IPS-15b (cell line): ENCODE results near the gene DTNB.

Experiments used
- H3K27me3 ChIP-seq: one replicate; pipeline ENCODE4 v1.6.1; 2013; ENCODE audit warnings: low read length; ENCODE audit not compliant: control insufficient read depth, insufficient read depth
- H3K36me3 ChIP-seq: one replicate; pipeline ENCODE4 v1.6.1; 2013; ENCODE audit warnings: low read length; ENCODE audit not compliant: control insufficient read depth, insufficient read depth
- H3K4me1 ChIP-seq: one replicate; pipeline ENCODE4 v1.6.1; 2013; ENCODE audit warnings: mild to moderate bottlenecking, low read length; ENCODE audit not compliant: control insufficient read depth, insufficient read depth
- H3K4me3 ChIP-seq: one replicate; pipeline ENCODE4 v1.5.1; 2013; ENCODE audit warnings: low read depth, low read length
- H3K9ac ChIP-seq: one replicate; pipeline ENCODE4 v1.6.1; 2013; ENCODE audit warnings: low read depth, mild to moderate bottlenecking, low read length
- H3K9me3 ChIP-seq: one replicate; pipeline ENCODE4 v1.6.1; 2013; ENCODE audit warnings: mild to moderate bottlenecking, low read length; ENCODE audit not compliant: control insufficient read depth, insufficient read depth

Gene DTNB

GRCh38 chr2:25512707-25513106 is 160.7 kb downstream of the DTNB start:
- Histone ChIP-seq H3K9me3 (no peaks in the 10 kb centered on the region), H3K4me3 (no peak overlapping the region), H3K36me3 (no peaks in the 10 kb centered on the region), H3K9ac (no peak overlapping the region), H3K27me3 (no peaks in the 10 kb centered on the region), H3K4me1 (no peaks in the 10 kb centered on the region)

- Histone ChIP-seq H3K36me3 (no peaks in the 10 kb centered on the region), H3K9me3 (no peaks in the 10 kb centered on the region), H3K9ac (no peak overlapping the region), H3K4me3 (no peak overlapping the region), H3K27me3 (no peaks in the 10 kb centered on the region), H3K4me1 (no peaks in the 10 kb centered on the region)
These were observed 167.2 kb downstream of the DTNB start for GRCh38 chr2:25506226-25506625.

- Histone ChIP-seq H3K9me3 (no peaks in the 10 kb centered on the region), H3K4me1 (no peaks in the 10 kb centered on the region), H3K4me3 (no peak overlapping the region), H3K9ac (no peak overlapping the region), H3K36me3 (no peaks in the 10 kb centered on the region), H3K27me3 (no peaks in the 10 kb centered on the region)
These were observed 167.8 kb downstream of the DTNB start for GRCh38 chr2:25505622-25506021.

- Histone ChIP-seq H3K36me3 (no peaks in the 10 kb centered on the region), H3K4me1 (no peaks in the 10 kb centered on the region), H3K9ac (no peak overlapping the region), H3K9me3 (no peaks in the 10 kb centered on the region), H3K4me3 (no peak overlapping the region), H3K27me3 (no peaks in the 10 kb centered on the region)
These were observed 168.2 kb downstream of the DTNB start for GRCh38 chr2:25505182-25505581.

GRCh38 chr2:25504266-25504665 is 169.1 kb downstream of the DTNB start:
- no peaks in the 10 kb centered on the region for H3K9me3 ChIP-seq

GRCh38 chr2:25499157-25499556 is 174.2 kb downstream of the DTNB start:
- no peaks in the 10 kb centered on the region for H3K9me3 ChIP-seq
- H3K27me3 ChIP-seq: no peaks in the 10 kb centered on the region
- H3K4me3 ChIP-seq: no peak overlapping the region
- no peak overlapping the region for H3K9ac ChIP-seq
- no peaks in the 10 kb centered on the region for H3K36me3 ChIP-seq
- no peaks in the 10 kb centered on the region for H3K4me1 ChIP-seq

More at GRCh38 chr2:25504266-25504665, 169.1 kb downstream of the DTNB start:
- no peaks in the 10 kb centered on the region for H3K36me3 ChIP-seq
- H3K9ac ChIP-seq: no peak overlapping the region
- no peaks in the 10 kb centered on the region for H3K4me1 ChIP-seq
- H3K4me3 ChIP-seq: no peak overlapping the region
- no peaks in the 10 kb centered on the region for H3K27me3 ChIP-seq

- Histone ChIP-seq H3K4me3 (no peak overlapping the region), H3K9ac (no peak overlapping the region), H3K36me3 (no peaks in the 10 kb centered on the region), H3K4me1 (no peaks in the 10 kb centered on the region), H3K27me3 (no peaks in the 10 kb centered on the region), H3K9me3 (no peaks in the 10 kb centered on the region)
These were observed 175.4 kb downstream of the DTNB start for GRCh38 chr2:25497918-25498407.

- Histone ChIP-seq H3K36me3 (no peaks in the 10 kb centered on the region), H3K9ac (no peak overlapping the region), H3K9me3 (no peaks in the 10 kb centered on the region), H3K27me3 (no peaks in the 10 kb centered on the region), H3K4me1 (no peaks in the 10 kb centered on the region), H3K4me3 (no peak overlapping the region)
These were observed 176.0 kb downstream of the DTNB start for GRCh38 chr2:25497229-25497917.

- Histone ChIP-seq H3K36me3 (no peaks in the 10 kb centered on the region), H3K4me1 (no peaks in the 10 kb centered on the region), H3K4me3 (no peak overlapping the region)
These were observed 178.8 kb downstream of the DTNB start for GRCh38 chr2:25494616-25495015.

GRCh38 chr2:25493207-25493606 is 180.2 kb downstream of the DTNB start:
- H3K4me3 ChIP-seq: no peak overlapping the region
- H3K27me3 ChIP-seq: no peaks in the 10 kb centered on the region
- H3K36me3 ChIP-seq: no peaks in the 10 kb centered on the region
- no peaks in the 10 kb centered on the region for H3K9me3 ChIP-seq
- H3K9ac ChIP-seq: no peak overlapping the region
- no peaks in the 10 kb centered on the region for H3K4me1 ChIP-seq

More at GRCh38 chr2:25494616-25495015, 178.8 kb downstream of the DTNB start:
- no peak overlapping the region for H3K9ac ChIP-seq
- no peaks in the 10 kb centered on the region for H3K27me3 ChIP-seq
- no peaks in the 10 kb centered on the region for H3K9me3 ChIP-seq

- H3K9ac ChIP-seq: no peak overlapping the region
- no peaks in the 10 kb centered on the region for H3K36me3 ChIP-seq
- H3K4me3 ChIP-seq: no peak overlapping the region
- H3K27me3 ChIP-seq: no peaks in the 10 kb centered on the region
- no peaks in the 10 kb centered on the region for H3K4me1 ChIP-seq
- no peaks in the 10 kb centered on the region for H3K9me3 ChIP-seq
These were observed 180.7 kb downstream of the DTNB start for GRCh38 chr2:25492726-25493125.

GRCh38 chr2:25491966-25492532 is 181.3 kb downstream of the DTNB start:
- H3K9me3 ChIP-seq: no peaks in the 10 kb centered on the region
- H3K4me3 ChIP-seq: no peak overlapping the region
- no peaks in the 10 kb centered on the region for H3K4me1 ChIP-seq
- H3K27me3 ChIP-seq: no peaks in the 10 kb centered on the region
- H3K36me3 ChIP-seq: no peaks in the 10 kb centered on the region
- H3K9ac ChIP-seq: no peak overlapping the region
